Trophoblast cell (in vitro differentiated cells and primary cell): ENCODE results near the gene STRAP.
A peak's percentile ranks its signal among the peaks of the same experiment; 100 is the strongest.

Experiments
- DNase-seq, 2 donors: peaks; one replicate each; pipeline ENCODE4 v3.0.0-alpha.2; 2016
- H2AFZ ChIP-seq: 2 replicates; pipeline ENCODE4 v1.6.1; 2013; ENCODE audit warnings: low read length, moderate library complexity, mild to moderate bottlenecking; ENCODE audit not compliant: insufficient read depth, poor library complexity
- H2AK5ac ChIP-seq: 2 replicates; pipeline ENCODE4 v1.6.1; 2013; ENCODE audit warnings: mild to moderate bottlenecking, low read length
- H2BK120ac ChIP-seq: 2 replicates; pipeline ENCODE4 v1.6.1; 2013; ENCODE audit warnings: low read length, mild to moderate bottlenecking, moderate library complexity; ENCODE audit not compliant: insufficient read depth, poor library complexity
- H2BK12ac ChIP-seq: 2 replicates; pipeline ENCODE4 v1.6.1; 2013; ENCODE audit warnings: mild to moderate bottlenecking, low read length, moderate library complexity
- H2BK5ac ChIP-seq: 2 replicates; pipeline ENCODE4 v1.6.1; 2013; ENCODE audit warnings: low read length, low read depth, moderate library complexity, mild to moderate bottlenecking; ENCODE audit not compliant: poor library complexity
- H3K14ac ChIP-seq: 2 replicates; pipeline ENCODE4 v1.6.1; 2013; ENCODE audit warnings: mild to moderate bottlenecking, low read length
- H3K18ac ChIP-seq: 2 replicates; pipeline ENCODE4 v1.6.1; 2013; ENCODE audit warnings: mild to moderate bottlenecking, low read length
- H3K23ac ChIP-seq: 2 replicates; pipeline ENCODE4 v1.6.1; 2013; ENCODE audit warnings: low read length
- H3K27ac ChIP-seq: 2 replicates; pipeline ENCODE4 v1.5.1; 2013; ENCODE audit warnings: low read depth, mild to moderate bottlenecking, inconsistent platforms, low read length, moderate library complexity
- H3K27me3 ChIP-seq: 2 replicates; pipeline ENCODE4 v1.6.1; 2013; ENCODE audit warnings: inconsistent platforms, mild to moderate bottlenecking, low read length, moderate library complexity; ENCODE audit not compliant: insufficient read depth
- H3K36me3 ChIP-seq, 2 experiments: 1 replicate in 1 of 2; 2 replicates in 1 of 2; pipeline ENCODE4 v1.6.1; 2013; ENCODE audit warnings: low read length in 2 of 2, mild to moderate bottlenecking in 2 of 2, moderate library complexity in 1 of 2; ENCODE audit not compliant: insufficient read depth in 2 of 2, control insufficient read depth in 1 of 2
- H3K4ac ChIP-seq: 2 replicates; pipeline ENCODE4 v1.6.1; 2013; ENCODE audit warnings: low read depth, mild to moderate bottlenecking, low read length, moderate library complexity
- H3K4me1 ChIP-seq, 2 experiments: 1 replicate in 1 of 2; 2 replicates in 1 of 2; pipeline ENCODE4 v1.6.1; 2013; ENCODE audit warnings: low read length in 2 of 2, mild to moderate bottlenecking in 2 of 2, moderate library complexity in 1 of 2; ENCODE audit not compliant: insufficient read depth in 2 of 2, control insufficient read depth in 1 of 2
- H3K4me2 ChIP-seq: 2 replicates; pipeline ENCODE4 v1.6.1; 2013; ENCODE audit warnings: inconsistent platforms, mild to moderate bottlenecking, low read length, moderate library complexity
- H3K4me3 ChIP-seq: 2 replicates; pipeline ENCODE4 v1.5.1; 2013; ENCODE audit warnings: mild to moderate bottlenecking, low read depth, low read length, inconsistent platforms
- H3K79me1 ChIP-seq: one replicate; pipeline ENCODE4 v1.6.1; 2013; ENCODE audit warnings: low read length
- H3K79me2 ChIP-seq: 2 replicates; pipeline ENCODE4 v1.6.1; 2013; ENCODE audit warnings: low read length, mild to moderate bottlenecking; ENCODE audit not compliant: control insufficient read depth, insufficient read depth, poor library complexity
- H3K9ac ChIP-seq: 2 replicates; pipeline ENCODE4 v1.6.1; 2013; ENCODE audit warnings: mild to moderate bottlenecking, low read length
- H3K9me3 ChIP-seq: 2 replicates; pipeline ENCODE4 v1.6.1; 2013; ENCODE audit warnings: low read depth, mild to moderate bottlenecking, control low read depth, inconsistent platforms, low read length; ENCODE audit not compliant: insufficient read depth
- H4K12ac ChIP-seq: 2 replicates; pipeline ENCODE4 v1.6.1; 2013; ENCODE audit warnings: low read depth, mild to moderate bottlenecking, low read length, moderate library complexity
- H4K8ac ChIP-seq: 2 replicates; pipeline ENCODE4 v1.6.1; 2013; ENCODE audit warnings: low read depth, mild to moderate bottlenecking, low read length, moderate library complexity
- H4K91ac ChIP-seq: one replicate; pipeline ENCODE4 v1.6.1; 2013; ENCODE audit warnings: low read depth, mild to moderate bottlenecking, low read length, moderate library complexity
- WGBS: extraction: QIAGEN DNeasy Blood & Tissue Kit; methylation state at CpG from one replicate; pipeline ENCODE4 v1.1.7; 2013; ENCODE audit warnings: missing lambda C conversion rate; ENCODE audit not compliant: insufficient read length, insufficient coverage; ENCODE audit errors: extremely low coverage; 5-methylcytosine and 5-hydroxymethylcytosine counted together

Gene STRAP

GRCh38 chr12:15928870-15929571 is 46.8 kb downstream of the STRAP start:
- H3K36me3 ChIP-seq: peaks cover 0 to 2% of the 10 kb centered on the region in 2 experiments
- H2BK120ac ChIP-seq: no peak overlapping the region
- no peak overlapping the region for H3K18ac ChIP-seq
- DNase-seq: no peak
- peak overlapping the region; percentile 25 for H2BK12ac ChIP-seq
- H3K4ac ChIP-seq: peak overlapping the region; percentile 29
- peaks cover 4% of the 10 kb centered on the region for H3K79me1 ChIP-seq
- H3K4me2 ChIP-seq: peak overlapping the region; percentile 20
- H2AFZ ChIP-seq: no peak overlapping the region
- no peak overlapping the region for H3K9ac ChIP-seq
- no peaks in the 10 kb centered on the region for H3K27me3 ChIP-seq
- no peak overlapping the region for H2AK5ac ChIP-seq
- H3K14ac ChIP-seq: peak overlapping the region; percentile 24
- peak overlapping the region; percentile 2 for H4K8ac ChIP-seq
- H4K12ac ChIP-seq: no peak overlapping the region
- H3K79me2 ChIP-seq: no peaks in the 10 kb centered on the region
- WGBS: no CpG with 5 or more reads among the region's 10 CpGs
- peak overlapping the region; percentile 26 for H4K91ac ChIP-seq
- peak overlapping the region; percentile 40 for H3K27ac ChIP-seq
- H3K4me3 ChIP-seq: no peak overlapping the region
- no peaks in the 10 kb centered on the region for H3K9me3 ChIP-seq
- peaks cover 0 to 16% of the 10 kb centered on the region in 2 experiments for H3K4me1 ChIP-seq
- no peak overlapping the region for H2BK5ac ChIP-seq
- H3K23ac ChIP-seq: no peak overlapping the region

DNA sequence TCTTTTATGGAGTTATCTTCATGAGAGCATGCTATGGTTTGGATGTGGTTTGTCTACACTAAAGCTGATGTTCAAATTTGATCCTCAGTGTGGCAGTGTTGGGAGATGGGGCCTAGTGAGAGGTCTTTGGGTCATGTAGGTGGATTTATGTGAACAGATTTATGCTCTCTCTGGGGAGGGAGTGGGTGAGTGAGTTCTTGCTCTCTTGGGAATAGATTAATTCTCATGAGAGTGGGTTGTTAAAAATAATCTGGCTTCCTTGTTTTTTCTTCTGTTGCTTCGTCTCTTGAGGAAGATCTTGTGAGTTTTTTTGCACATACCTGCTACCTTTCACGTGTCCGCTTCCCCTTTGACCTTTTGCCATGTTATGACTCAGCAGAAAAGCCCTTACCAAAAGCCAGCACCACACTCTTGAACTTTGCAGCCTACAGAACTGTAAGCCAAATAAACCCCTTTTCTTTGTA is 49.4 kb downstream of the STRAP start:
- no peaks in the 10 kb centered on the region for H3K79me2 ChIP-seq
- no peak overlapping the region for H3K14ac ChIP-seq
- no CpG with 5 or more reads among the region's 3 CpGs for WGBS
- H2BK5ac ChIP-seq: no peak overlapping the region
- H3K4ac ChIP-seq: no peak overlapping the region
- H3K27ac ChIP-seq: no peak overlapping the region
- DNase-seq: no peak
- no peak overlapping the region for H3K23ac ChIP-seq
- H2BK120ac ChIP-seq: no peak overlapping the region
- H3K79me1 ChIP-seq: no peaks in the 10 kb centered on the region
- peaks cover 0 to 2% of the 10 kb centered on the region in 2 experiments for H3K36me3 ChIP-seq
- H4K12ac ChIP-seq: no peak overlapping the region
- no peak overlapping the region for H4K91ac ChIP-seq
- no peak overlapping the region for H2AFZ ChIP-seq
- H3K4me1 ChIP-seq: peaks cover 0 to 11% of the 10 kb centered on the region in 2 experiments
- no peaks in the 10 kb centered on the region for H3K27me3 ChIP-seq
- no peak overlapping the region for H3K9ac ChIP-seq
- H3K18ac ChIP-seq: no peak overlapping the region
- no peak overlapping the region for H2BK12ac ChIP-seq
- no peak overlapping the region for H2AK5ac ChIP-seq
- no peak overlapping the region for H3K4me2 ChIP-seq
- no peak overlapping the region for H3K4me3 ChIP-seq
- no peaks in the 10 kb centered on the region for H3K9me3 ChIP-seq
- no peak overlapping the region for H4K8ac ChIP-seq

- H3K23ac ChIP-seq: no peak overlapping the region
- H2AK5ac ChIP-seq: no peak overlapping the region
- DNase-seq: no peak
- no peak overlapping the region for H3K4me3 ChIP-seq
- H3K79me2 ChIP-seq: no peaks in the 10 kb centered on the region
- H3K4me2 ChIP-seq: no peak overlapping the region
- H3K27me3 ChIP-seq: no peaks in the 10 kb centered on the region
- peak overlapping the region; percentile 18 for H3K18ac ChIP-seq
- no peak overlapping the region for H2BK5ac ChIP-seq
- no peak overlapping the region for H3K27ac ChIP-seq
- WGBS: no CpG with 5 or more reads among the region's 1 CpG
- H4K12ac ChIP-seq: no peak overlapping the region
- no peak overlapping the region for H3K9ac ChIP-seq
- peak overlapping the region; percentile 6 for H2BK120ac ChIP-seq
- H3K4me1 ChIP-seq: peaks cover 0 to 11% of the 10 kb centered on the region in 2 experiments
- no peak overlapping the region for H4K91ac ChIP-seq
- no peak overlapping the region for H2BK12ac ChIP-seq
- H3K14ac ChIP-seq: no peak overlapping the region
- no peak overlapping the region for H3K4ac ChIP-seq
- no peak overlapping the region for H4K8ac ChIP-seq
- H2AFZ ChIP-seq: no peak overlapping the region
- peaks cover 3% of the 10 kb centered on the region for H3K79me1 ChIP-seq
- no peaks in the 10 kb centered on the region for H3K9me3 ChIP-seq
- peaks cover 0 to 2% of the 10 kb centered on the region in 2 experiments for H3K36me3 ChIP-seq
Measured at GRCh38 chr12:15932327-15932726, 50.1 kb downstream of the STRAP start.

DNA sequence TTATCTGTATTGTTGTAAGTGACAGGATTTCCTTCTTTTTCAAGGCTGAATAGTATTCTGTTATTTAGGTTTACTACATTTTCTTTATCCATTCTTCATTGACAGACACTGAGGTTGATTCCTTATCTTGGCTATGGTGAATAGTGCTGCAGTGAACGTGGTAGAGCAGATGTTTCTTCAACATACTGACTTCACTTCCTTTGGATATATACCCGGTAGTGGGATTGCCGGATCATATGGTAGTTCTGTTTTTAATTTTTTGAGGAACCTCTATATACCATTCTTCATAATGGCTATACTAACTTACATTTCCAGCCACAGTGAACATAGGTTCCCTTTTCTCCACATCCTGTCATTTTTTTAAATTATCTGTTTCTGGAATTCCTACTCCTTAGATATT is 50.8 kb downstream of the STRAP start:
- H4K8ac ChIP-seq: no peak overlapping the region
- no CpG with 5 or more reads among the region's 3 CpGs for WGBS
- peaks cover 0 to 2% of the 10 kb centered on the region in 2 experiments for H3K36me3 ChIP-seq
- H3K14ac ChIP-seq: no peak overlapping the region
- no peak overlapping the region for H3K9ac ChIP-seq
- H3K27me3 ChIP-seq: no peaks in the 10 kb centered on the region
- H2BK12ac ChIP-seq: no peak overlapping the region
- peaks cover 0 to 11% of the 10 kb centered on the region in 2 experiments for H3K4me1 ChIP-seq
- H3K27ac ChIP-seq: no peak overlapping the region
- H3K4ac ChIP-seq: no peak overlapping the region
- no peak overlapping the region for H2AK5ac ChIP-seq
- no peak for DNase-seq
- no peak overlapping the region for H3K18ac ChIP-seq
- peaks cover 3% of the 10 kb centered on the region for H3K79me1 ChIP-seq
- no peak overlapping the region for H3K4me2 ChIP-seq
- H2AFZ ChIP-seq: no peak overlapping the region
- no peaks in the 10 kb centered on the region for H3K9me3 ChIP-seq
- no peak overlapping the region for H2BK5ac ChIP-seq
- H3K4me3 ChIP-seq: no peak overlapping the region
- no peaks in the 10 kb centered on the region for H3K79me2 ChIP-seq
- no peak overlapping the region for H4K12ac ChIP-seq
- no peak overlapping the region for H3K23ac ChIP-seq
- H2BK120ac ChIP-seq: no peak overlapping the region
- no peak overlapping the region for H4K91ac ChIP-seq
